GM18870 (cell line): ENCODE results near the gene PLEKHA6.
"Not testable (repeated sequence)": the region's sequence is repeated elsewhere in the genome, so short reads cannot be mapped to it uniquely, and the experiment has no call there.

ENCODE experiments used
- ATAC-seq: cut with Tn5 transposase; IDR thresholded peaks from one replicate; pipeline ENCODE4 v1.9.1; 2021; ENCODE audit warnings: moderate library complexity; ENCODE audit not compliant: unreplicated experiment

PLEKHA6 gene

DNA sequence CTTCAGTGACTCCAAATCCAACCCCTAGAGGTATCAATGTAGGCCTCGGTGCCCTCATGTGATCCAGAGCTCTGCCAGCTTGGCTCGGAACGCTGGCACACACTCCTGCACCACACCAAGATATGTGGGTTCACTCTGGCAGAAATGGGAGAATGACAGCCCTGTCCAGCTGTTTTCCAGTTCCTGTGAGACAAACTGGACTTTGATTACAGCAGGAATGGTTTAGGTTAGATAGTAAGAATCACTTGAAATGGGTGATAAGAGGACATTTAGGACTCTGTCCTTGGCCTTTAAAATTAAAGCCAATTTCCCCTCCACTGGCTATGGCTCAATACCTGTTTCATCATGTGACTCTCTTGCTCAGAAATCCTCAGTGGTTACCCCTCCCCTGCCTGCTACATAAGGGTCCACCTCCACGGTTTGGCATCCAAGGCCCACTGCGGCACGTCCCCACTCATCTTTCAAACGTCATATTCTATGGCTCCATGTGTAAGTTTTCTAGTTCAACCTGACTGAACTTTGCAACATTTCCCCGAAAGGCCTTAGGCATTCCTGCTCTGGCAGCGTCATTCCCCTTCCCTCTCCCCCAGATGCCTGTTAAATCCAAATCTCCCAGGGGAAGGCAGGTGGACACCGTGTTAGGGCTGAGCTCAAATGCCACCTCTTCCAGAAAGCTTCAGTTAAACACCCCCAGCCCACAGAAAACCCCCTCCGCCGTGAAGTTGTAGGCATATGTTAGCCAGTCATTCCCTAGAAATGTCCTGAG lies 44.7 kb downstream of the PLEKHA6 start:
- no peak for ATAC-seq

DNA sequence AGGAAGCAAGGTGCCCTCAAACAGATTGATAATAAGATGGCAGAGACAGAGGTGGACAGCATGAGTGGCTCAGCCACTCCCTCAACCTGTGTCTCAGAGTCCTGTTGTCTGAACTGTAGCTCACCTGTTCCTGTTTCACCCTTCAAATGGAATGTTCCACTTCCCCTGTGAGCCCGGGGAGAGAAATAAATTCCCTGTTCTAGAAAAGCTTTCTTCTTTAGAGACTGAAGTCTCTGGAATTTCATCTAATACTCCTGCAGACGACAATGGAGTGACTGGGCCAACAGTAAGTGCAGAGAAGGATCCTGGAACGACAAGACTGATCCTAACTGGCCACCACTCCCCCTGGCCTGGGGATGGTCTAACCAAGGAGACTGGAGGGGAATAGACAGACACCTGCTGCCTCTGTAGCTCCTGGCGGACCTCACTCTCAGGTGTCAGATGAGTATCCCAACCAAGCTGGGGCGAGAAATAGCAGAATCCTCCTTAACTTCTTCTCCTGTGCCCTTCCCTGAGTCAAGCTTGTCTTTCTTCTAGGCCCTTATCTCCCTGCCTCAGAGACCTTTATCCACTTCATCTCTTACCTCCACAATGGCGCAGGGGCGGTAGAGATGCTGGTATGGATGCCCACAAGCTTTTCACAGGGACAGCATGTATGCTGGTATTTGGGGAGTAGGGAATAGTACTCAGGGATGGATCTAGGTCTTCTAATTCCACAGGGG lies 45.4 kb downstream of the PLEKHA6 start:
- no peak for ATAC-seq

DNA sequence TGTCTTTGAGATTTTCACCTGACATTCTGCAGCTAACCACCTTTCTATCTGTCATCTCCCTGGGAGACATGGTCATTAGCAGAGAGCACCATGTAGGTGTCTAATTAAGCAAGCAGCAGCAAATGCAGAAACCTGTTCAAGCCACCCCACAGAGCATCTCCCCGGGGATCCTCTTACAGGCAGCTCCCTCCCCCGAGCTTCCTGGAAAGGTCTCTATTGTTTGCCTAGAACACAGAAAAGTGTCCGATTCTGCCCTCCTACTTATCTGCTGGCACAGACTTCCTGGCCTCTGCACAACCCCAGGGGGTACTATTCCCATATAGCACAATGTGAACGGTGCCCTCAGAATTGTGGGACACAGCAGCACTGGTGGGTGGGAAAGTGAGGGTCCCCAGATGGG lies 46.1 kb downstream of the PLEKHA6 start:
- ATAC-seq: no peak

DNA sequence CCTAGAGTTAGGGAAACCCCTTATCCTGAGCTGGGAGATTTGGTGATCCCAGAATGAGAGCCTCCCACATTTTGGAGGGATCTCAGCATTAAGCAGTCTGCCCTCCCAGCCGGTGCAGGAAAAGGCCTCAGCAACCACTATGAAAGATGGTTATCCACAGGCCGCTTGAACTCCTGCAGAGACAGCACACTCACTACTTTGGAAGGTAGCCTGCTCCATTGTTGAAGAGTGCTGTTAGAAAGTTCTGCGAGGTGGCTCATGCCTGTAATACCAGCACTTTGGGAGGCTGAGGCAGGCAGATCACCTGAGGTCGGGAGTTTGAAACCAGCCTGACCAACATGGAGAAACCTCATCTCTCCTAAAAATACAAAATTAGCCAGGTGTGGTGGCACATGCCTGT lies 48.8 kb downstream of the PLEKHA6 start:
- not testable (repeated sequence) for ATAC-seq

DNA sequence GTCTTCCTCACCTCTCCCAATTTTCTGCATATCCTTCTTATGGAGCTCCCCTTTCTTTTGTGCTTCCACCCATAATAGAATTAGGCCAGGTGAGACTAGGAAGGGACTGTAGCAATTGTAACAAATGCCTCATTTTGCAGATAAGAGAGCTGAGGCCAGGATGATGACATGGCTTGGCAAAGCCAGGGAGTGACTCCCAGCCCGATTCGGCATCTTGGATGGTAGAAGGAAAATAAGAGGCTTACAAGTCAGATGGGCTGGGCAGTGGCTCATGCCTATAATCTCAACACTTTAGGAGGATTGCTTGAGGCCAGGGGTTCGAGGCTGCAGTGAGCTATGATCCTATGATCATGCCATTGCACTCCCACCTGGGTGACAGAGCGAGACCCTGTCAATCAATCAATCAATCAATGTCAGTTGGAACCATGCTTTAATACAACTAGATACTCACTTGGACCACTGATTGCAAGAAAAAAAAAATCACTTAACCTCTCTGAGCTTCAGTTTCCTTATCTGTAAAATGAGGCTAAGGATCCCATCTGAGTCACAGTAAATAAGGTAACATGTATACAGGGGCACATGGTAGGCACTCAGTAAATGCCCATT lies 51.6 kb downstream of the PLEKHA6 start:
- no peak for ATAC-seq

DNA sequence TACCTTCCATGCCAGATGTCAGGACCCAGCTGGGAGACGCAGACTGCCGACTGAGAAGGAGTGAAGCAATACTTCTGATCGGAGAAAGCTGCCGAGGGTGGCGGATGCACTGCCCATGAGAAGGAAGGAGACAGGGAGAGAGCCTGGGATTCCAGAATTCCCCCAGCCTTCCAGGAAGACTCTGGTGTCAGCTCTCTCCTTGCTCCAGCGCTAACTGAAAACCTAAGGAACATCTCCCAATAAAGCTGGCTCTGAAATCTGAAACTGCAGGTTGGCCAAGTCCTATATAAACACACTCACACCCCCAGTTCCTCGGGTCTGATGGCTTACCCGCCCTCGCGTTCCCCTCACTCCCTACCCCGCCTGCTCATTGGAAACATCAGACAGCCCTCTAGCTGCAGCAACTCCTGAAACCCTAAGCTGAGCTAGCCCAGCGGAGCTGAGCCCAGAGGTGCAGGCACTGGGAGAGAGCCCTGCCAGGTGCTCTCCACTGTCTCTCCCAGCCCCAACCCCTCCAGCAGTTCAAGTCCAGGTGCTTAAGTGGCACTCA lies 52.3 kb downstream of the PLEKHA6 start:
- no peak for ATAC-seq

DNA sequence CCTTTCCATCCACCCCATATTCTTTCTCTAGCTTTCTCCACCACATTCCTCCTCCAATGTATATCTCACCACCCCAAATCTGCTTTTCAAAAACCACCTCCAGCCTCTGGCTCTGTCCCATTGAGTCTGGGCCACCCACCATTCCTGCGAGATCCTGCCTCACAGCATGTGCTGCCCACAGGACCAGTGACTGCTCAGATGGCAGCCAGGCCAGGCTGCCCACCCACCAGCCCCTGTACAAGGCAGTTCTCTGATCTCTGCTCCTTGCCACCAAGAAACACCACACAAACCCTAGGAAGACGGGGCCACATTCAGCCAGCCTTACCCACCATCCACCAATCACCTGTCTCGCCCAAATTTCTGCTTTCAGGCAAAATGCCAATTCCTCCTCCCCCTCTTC lies 53.7 kb downstream of the PLEKHA6 start:
- no peak for ATAC-seq

DNA sequence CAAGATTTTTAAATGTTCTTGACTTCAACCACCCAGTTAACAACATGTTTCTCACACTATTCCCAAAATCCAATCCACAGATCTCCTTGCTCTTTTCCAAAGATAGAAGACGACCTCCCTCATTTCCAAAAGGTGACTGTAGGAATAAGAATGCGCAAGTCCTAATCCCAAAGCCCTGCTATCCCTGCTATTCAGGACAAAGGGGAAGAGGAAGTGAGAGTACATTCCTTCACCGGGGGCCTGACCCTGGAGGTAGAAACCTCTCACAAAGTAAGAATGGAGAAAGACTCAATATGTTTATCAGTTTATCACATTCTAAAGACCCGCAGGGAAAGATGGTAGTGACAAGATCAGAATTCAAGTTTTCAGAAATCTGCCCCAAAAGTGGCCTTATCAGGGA lies 55.7 kb downstream of the PLEKHA6 start:
- no peak for ATAC-seq

DNA sequence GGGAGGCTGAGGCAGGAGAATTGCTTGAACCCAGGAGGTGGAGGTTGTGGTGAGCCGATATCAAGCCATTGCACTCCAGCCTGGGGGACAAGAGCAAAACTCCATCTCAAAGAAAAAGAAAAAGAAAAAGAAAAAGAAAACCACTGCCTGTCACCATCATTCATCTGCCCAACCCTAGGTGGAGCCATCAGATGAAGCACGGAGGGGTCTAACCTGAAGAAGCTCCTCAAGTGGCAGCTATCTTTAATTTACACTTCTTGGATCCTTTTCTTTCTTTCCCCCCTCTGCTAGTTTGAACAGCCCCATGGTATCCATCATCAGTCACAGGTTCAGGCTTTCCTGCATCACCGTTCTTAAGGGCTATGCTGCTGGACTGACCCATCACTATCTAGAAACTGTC lies 57.0 kb downstream of the PLEKHA6 start:
- no peak for ATAC-seq

DNA sequence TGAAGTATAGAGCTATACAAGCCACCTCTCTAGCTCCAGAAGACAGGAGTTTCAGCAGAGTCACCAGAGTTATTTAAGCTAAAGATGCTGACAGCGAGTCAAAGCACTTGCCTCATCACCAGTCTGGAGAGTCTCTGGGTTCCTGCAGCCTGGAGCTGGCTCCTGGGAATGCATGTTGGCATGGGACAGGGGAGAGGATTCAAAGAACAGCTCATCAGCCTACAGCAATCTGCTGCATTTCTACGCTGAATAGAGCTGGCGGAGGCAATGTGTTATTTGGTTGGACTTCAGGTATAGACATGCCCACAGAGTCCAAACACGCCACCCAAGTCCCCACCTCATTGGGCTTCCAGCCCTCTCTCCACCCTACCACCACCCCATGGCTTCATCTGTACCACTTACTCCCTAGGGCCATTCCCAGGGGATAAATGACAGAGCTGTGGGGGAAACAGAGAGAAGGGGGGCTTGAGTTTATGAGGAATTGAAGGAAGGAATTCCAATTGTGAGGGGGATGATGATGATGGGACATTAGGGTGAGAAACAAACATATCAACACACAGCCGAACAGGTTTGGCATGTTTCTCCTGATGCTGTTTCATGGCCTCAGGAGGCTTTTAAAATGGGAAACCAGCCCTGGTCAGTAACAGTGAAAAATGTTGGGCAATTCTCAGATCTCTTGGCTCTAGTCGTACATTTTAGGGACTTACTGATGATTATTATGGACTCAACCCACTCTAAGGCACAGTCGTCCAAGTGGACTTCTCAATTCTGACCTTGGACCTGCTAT lies 58.4 kb downstream of the PLEKHA6 start:
- ATAC-seq: no peak

DNA sequence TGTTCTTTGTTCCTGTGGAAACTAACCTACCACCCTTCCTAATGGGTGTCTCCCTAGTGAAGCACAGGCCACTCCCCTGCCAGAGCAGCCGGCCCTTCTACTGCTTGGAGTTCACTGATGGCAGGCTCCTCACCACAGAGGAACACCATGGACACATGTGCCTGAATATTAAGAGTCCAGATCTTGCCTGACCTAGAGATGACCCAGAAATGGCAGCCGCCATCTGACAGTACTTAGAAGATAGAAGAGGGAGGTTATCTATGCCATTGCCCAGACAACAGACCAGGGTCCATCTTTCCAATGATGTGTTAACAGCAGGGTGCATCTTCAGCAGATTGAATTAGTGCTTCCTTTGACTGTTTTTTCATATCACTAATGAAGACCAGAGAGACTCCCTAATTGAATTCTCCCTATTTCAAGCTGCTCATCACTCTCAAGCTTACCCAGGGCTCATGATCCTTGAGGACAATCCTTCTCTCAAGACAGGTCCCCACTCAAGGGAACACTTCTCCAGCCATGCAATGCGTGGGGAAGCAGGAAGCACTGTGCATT lies 59.8 kb downstream of the PLEKHA6 start:
- no peak for ATAC-seq

DNA sequence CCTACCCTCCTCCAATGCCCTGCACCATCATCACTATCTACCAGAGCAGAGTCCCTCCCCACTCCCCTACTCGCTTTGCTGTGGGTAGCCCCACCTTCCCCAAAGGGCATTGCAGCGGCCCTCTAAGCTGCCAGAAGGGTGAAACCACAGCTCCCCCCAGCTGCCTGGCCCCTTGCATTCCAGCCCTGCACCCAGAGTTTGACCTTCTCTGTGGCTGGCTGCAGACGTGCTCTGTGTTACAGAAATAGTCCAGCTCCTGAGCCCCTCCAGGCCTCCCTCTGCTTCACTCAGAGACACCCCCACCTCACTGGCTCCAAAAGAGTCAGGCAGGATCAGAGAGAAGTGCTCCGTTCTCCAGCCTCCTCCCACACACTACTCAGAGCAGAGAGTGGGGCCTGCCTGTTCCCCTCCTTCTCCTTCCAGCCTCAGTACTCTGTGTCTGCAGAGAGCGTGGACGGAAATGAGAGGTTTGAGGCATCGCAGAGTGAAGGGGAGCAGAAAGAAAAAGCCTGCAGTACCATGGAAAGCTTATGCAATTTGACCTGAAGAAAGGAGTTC lies 63.2 kb downstream of the PLEKHA6 start:
- no peak for ATAC-seq

DNA sequence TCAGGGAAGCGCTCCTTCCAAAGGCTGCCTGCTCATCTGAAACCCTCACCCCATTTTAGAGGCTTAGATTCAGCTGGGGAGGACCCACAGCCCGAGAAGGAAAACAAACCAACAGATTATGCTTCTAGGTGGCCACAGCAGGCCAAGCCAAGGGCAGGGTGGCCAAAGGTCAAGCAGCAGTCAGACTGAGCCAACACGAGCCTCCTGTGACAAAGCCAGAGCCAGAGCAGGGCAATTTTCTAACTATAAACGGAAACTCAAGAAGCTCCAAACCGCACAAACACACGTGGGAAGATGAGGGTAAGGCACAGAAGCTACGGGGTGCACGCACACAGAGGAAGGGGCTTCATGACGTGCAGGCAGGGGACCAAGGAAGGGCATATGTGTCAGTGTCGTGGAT lies 64.1 kb downstream of the PLEKHA6 start:
- no peak for ATAC-seq

DNA sequence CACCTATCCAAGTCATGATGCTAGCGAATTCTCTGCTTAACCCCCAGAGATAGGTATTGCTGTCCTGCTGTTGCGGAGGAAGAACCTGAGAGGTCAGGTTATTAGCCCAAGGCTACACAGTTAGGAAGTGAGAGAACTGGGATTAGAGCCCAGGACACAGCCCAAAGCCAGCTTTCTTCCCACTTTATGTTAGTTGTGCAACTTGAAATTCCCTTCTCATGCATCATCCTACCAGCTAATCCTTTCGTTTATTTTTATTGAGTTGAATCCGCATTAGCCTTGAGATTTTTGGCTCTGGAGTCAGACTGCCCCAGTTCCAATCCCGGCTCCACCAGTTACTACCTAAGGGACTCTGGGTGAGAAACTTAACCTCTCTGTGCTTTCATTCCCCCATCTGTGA lies 65.4 kb downstream of the PLEKHA6 start:
- no peak for ATAC-seq

DNA sequence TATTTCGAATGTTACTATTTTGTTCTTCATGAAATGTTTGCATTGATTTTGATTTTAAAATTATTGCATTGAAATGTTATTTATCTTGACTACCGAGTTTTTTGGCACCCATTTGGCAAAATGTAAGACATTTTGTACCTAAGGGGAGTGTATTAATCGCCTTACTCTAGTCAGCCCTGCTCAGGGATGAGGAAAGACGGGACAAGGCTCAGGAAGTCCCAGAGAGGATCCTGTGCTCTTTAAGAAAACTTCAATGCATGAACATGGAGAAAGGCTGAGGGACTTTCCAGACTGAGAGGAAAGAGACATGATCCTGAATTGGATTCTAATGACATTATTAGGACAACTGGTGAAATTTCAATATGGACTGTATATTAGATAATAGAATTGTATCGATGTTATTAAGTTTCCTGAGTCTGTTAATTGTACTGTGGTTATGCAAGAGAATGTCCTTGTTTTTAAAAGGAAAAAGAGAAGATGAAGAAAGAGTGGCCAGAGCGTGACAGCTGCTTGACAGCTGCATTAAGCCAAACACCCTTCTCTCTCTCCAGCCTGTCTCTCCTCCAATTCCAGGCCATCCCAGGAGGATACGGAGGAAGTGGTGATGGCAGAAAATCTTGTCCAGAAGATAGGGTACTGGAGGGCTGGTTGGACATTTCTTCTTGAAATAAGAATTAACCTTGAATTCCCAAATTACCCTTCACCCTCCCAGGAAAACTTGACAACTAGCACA lies 66.0 kb downstream of the PLEKHA6 start:
- no peak for ATAC-seq

DNA sequence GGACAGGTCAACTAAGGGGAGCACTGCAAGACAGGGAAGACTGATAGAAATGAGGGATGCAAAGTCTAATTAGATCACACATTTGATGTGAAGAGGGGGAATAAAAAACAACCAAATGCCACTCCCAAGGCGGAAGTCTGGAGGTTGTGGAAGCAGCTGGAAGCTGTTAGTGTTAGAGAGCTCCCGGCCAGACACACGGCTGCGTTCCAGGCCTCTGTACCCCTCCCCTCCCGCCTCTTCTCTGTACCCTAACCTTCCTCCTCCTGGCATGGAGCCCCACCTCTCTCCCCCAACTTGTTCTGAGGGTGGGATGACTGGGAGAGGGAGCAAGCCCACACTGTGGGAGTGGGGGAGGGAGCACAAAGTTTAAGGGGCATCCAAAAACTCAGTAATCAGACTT lies 67.0 kb downstream of the PLEKHA6 start:
- ATAC-seq: no peak

DNA sequence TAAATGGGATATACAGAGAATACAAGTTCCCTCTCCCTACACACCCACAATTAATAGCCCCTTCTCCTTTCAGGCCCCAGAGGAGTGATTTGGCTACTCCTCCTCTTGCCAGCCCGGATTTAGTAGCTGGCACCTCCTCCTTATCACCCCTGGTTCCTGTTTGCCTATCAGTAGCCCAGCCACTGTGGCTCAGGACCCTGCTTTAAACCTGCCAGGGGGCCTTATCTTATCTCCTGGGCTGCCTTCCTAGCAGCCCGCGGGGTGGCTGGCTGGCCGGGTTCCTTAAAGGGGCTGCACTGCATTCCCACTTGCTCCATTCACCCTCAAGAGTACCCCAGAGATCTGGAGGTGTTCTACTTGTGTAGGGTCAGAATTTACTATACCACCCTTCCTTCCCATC lies 70.4 kb downstream of the PLEKHA6 start:
- ATAC-seq: no peak

DNA sequence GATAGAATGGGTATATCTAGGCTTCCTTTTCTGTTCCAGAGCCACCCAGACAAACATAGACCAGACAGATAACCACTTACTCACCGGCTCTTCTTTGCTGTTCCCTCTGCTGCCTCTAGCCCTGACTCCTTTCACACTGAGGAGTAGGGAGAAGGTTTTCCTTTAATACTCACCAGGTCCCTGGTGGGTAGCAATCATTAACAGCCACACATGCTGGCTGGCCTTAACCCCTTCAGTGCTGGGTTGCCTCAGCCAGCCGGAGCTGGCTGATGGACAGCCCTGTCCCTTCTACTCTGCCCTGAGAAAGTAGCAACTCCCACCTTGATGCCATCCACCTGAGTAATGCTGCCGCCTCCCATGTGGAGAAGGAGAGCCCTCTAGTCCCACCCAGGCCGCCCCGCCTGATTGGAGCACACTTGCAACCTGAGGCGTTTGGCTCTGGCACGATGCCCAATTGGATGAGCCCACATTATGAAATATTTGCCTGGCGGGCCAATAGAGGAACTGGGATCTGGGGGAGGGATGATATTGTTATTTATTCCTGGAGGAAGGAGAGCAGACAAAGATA lies 71.6 kb downstream of the PLEKHA6 start:
- no peak for ATAC-seq

DNA sequence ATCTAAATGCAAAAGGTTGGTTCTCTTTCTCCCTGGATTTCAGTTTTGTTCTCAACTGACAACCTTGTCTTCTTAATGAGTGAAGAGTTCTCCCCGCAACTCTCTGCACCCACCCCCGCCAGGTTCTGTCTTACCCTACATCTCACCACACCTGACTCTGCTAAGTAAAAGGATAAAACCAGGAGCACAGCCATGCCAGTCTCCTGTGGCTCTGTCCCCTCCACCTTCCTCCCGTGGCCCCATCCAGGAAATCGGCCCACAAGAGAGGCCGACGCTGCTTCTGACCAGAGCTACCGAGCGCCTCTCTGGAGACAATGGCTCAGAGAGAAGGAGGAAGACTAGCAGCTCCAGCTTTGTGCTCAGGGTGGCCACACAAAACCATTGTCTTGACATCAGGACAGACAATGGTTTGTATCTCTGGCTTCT lies 72.2 kb downstream of the PLEKHA6 start:
- ATAC-seq: no peak
